ENCODE measurements around the gene DEXI. TPM values are rescaled to one million over a fixed set of nuclear protein-coding genes. Genes with fewer than 3 reads are reported as not detected.
"Not testable (repeated sequence)": the region's sequence is repeated elsewhere in the genome, so short reads cannot be mapped to it uniquely, and the experiment has no call there.

The DEXI gene
- total RNA-seq, 1 donor from 2014 or later = 35.6 TPM

DNA sequence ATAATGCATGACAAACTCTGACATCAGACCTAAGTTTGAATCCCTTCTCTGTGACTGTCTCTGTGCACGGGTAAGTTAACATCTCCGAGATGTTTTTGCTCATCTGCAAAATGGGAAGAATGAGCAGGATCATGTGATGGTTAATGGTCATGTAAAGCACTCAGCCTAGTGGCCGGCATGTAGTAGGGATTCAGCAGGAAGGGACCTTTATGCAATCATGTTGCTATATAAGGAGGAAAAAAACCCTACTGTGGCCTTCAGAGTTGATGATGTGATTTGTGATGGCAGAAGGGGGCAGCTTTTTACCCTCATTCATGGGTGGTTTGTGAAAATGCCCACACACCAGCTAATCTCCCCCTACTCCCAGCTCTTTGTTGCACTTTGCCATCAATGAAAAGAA is 26.2 kb upstream of the DEXI start:
- DNase-seq (ENCODE audit: low read depth, low spot score) = no peak
- Mint-ChIP-seq H3K36me3 (ENCODE audit: low read depth) (peaks cover 2% of the 10 kb centered on the region), H3K4me3 (no peak overlapping the region), H3K27me3 (ENCODE audit: low read depth) (no peaks in the 10 kb centered on the region), H3K27ac (ENCODE audit: unreplicated experiment) (no peak overlapping the region), H3K4me1 (peaks cover 24% of the 10 kb centered on the region), H3K9me3 (no peaks in the 10 kb centered on the region)
- TF ChIP-seq, protein P1, sequence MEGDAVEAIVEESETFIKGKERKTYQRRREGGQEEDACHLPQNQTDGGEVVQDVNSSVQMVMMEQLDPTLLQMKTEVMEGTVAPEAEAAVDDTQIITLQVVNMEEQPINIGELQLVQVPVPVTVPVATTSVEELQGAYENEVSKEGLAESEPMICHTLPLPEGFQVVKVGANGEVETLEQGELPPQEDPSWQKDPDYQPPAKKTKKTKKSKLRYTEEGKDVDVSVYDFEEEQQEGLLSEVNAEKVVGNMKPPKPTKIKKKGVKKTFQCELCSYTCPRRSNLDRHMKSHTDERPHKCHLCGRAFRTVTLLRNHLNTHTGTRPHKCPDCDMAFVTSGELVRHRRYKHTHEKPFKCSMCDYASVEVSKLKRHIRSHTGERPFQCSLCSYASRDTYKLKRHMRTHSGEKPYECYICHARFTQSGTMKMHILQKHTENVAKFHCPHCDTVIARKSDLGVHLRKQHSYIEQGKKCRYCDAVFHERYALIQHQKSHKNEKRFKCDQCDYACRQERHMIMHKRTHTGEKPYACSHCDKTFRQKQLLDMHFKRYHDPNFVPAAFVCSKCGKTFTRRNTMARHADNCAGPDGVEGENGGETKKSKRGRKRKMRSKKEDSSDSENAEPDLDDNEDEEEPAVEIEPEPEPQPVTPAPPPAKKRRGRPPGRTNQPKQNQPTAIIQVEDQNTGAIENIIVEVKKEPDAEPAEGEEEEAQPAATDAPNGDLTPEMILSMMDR (conservative IDR thresholded peaks at IDR 0.05) = no peak

DNA sequence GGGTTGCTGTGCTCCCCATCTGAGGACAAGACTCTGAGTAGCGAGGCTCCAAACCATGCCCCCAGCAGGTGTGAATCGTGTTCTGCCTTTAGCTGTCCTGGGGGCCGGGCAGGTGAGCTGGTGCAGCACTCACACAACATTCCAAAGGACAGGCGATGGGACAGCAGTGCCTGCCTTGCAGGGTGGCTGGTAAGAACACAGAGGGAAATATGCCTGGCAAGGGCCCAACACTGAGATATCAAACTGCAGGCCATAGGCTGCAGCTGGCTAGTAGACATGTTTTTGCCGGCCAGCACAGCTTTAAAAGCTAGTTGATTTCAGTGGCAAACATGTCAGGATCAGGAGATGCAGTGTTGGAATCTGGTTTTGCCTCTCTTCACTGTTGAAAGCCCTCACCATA is 25.7 kb upstream of the DEXI start:
- Mint-ChIP-seq H3K4me1 (peaks cover 19% of the 10 kb centered on the region), H3K9me3 (no peaks in the 10 kb centered on the region), H3K27me3 (ENCODE audit: low read depth) (no peaks in the 10 kb centered on the region), H3K27ac (ENCODE audit: unreplicated experiment) (no peak overlapping the region), H3K36me3 (ENCODE audit: low read depth) (peaks cover 2% of the 10 kb centered on the region), H3K4me3 (no peak overlapping the region)
- TF ChIP-seq, protein P1 (conservative IDR thresholded peaks at IDR 0.05) = no peak
- no peak for DNase-seq (ENCODE audit: low read depth, low spot score)

DNA sequence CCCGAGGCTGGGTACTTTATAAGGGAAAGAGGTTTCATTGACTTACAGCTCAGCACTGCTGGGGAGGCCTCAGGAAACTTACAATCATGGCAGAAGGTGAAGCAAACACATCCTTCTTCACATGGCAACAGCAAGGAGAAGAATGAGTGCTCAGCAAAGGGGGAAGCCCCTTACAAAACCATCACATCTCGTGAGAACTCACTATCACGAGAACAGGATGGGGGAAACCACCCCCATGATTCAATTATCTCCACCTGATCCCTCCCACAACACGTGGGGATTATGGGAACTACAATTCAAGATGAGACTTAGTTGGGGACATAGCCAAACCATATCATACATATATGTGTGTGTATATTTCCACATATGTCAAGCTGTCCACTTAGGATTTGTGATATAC is 24.3 kb upstream of the DEXI start:
- not testable (repeated sequence) for H3K9me3 Mint-ChIP-seq; DNase-seq (ENCODE audit: low read depth, low spot score); H3K27ac Mint-ChIP-seq (ENCODE audit: unreplicated experiment); H3K4me3 Mint-ChIP-seq; H3K27me3 Mint-ChIP-seq (ENCODE audit: low read depth); H3K36me3 Mint-ChIP-seq (ENCODE audit: low read depth)
- peaks cover 10% of the 10 kb centered on the region for H3K4me1 Mint-ChIP-seq

DNA sequence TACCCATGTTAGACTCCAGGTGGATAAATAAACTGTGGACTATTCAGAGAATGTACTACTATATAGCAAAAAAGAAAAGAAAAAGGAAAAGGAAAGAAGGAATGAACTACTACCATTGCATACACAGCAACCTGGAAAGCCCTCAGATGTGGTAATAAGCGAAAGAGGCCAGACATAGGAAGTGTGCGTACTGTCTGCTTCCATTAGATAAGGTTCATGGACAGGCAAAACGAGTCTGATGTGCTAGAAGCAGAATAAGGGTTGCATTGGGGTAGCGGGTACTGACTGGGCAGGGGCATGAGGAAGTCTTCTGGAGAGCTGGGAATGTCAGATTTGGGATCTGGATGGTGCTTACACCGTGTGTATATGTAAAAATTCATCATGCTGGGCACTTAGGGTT is 23.9 kb upstream of the DEXI start:
- no peak for DNase-seq (ENCODE audit: low read depth, low spot score)
- no peak overlapping the region for H3K27ac Mint-ChIP-seq (ENCODE audit: unreplicated experiment)
- TF ChIP-seq, protein P1 (conservative IDR thresholded peaks at IDR 0.05) = no peak
- H3K4me1 Mint-ChIP-seq = peaks cover 7% of the 10 kb centered on the region
- H3K4me3 Mint-ChIP-seq = no peak overlapping the region
- no peaks in the 10 kb centered on the region for H3K9me3 Mint-ChIP-seq
- H3K27me3 Mint-ChIP-seq (ENCODE audit: low read depth) = no peaks in the 10 kb centered on the region
- H3K36me3 Mint-ChIP-seq (ENCODE audit: low read depth) = peaks cover 2% of the 10 kb centered on the region

DNA sequence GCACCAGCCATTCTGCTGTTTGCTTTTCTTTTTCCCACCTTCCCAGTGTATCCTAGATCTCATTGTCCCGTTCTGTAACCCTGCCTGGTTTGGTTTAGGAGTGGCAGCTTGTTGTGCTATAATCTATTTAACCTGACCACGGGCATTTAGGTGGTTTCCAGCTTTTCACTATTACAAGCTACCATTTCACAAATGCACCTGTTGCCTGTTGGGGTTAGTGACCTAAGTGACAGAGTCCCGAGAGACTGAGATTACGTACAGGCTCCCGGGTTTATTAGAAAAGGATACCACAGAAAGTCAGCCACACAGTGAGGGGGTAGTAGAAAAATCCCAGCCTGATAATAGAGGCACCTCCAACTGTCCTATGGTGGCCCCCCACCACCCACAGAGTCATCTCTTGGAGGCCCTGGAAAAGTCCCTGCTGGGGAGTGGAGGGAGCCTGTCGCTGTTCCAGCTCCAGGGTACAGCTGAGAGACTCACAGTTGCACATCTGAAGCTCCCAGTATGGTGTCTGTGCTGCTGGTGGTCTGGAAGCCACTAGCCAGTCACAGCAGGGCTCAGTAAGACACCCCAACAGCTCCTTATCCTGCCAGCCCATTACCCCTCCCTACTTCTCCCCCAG is 23.3 kb upstream of the DEXI start:
- DNase-seq (ENCODE audit: low read depth, low spot score) = no peak
- Mint-ChIP-seq H3K27ac (ENCODE audit: unreplicated experiment) (no peak overlapping the region), H3K4me3 (no peak overlapping the region), H3K36me3 (ENCODE audit: low read depth) (peaks cover 2% of the 10 kb centered on the region), H3K27me3 (ENCODE audit: low read depth) (no peaks in the 10 kb centered on the region), H3K9me3 (no peaks in the 10 kb centered on the region), H3K4me1 (peaks cover 7% of the 10 kb centered on the region)
- TF ChIP-seq, protein P1 (conservative IDR thresholded peaks at IDR 0.05) = no peak

DNA sequence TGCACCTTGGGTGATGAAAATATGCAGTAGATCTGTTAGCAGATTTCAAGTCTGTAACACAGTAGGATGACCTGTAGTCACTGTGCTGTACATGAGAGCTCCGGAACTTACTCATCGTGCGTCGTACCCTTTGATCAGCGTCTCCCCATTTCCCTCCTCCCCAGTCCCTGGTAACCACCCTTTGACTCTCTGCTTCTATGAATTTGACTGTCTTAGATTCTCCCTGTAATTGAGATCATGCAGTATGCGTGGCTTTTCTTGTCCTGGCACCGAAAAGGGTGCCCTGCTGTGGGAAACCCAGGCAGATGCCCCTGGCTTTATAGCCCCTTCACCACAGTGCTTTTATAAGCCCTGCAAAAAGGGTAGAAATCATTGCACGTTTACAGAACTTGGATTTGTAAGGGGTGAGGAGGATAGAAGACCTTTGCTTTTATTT is 22.6 kb upstream of the DEXI start:
- H3K4me3 Mint-ChIP-seq = no peak overlapping the region
- TF ChIP-seq, protein P1 (conservative IDR thresholded peaks at IDR 0.05) = no peak
- no peaks in the 10 kb centered on the region for H3K9me3 Mint-ChIP-seq
- H3K27ac Mint-ChIP-seq (ENCODE audit: unreplicated experiment) = no peak overlapping the region
- peaks cover 7% of the 10 kb centered on the region for H3K4me1 Mint-ChIP-seq
- H3K27me3 Mint-ChIP-seq (ENCODE audit: low read depth) = no peaks in the 10 kb centered on the region
- DNase-seq (ENCODE audit: low read depth, low spot score) = no peak
- H3K36me3 Mint-ChIP-seq (ENCODE audit: low read depth) = peaks cover 2% of the 10 kb centered on the region

All from neural crest cell (in vitro differentiated cells).